SK-N-MC (cell line): ENCODE data around the gene TTBK1.

Experiments used
- DNase-seq: peaks from one replicate; pipeline ENCODE4 v3.0.0-alpha.2; 2011; ENCODE audit warnings: low read depth, low spot score
- H3K27ac ChIP-seq: fragments of 200-600 bp; sonication (generic); 2 replicates; pipeline ENCODE4 v1.5.1; 2016; ENCODE audit warnings: mixed run types
- H3K36me3 ChIP-seq: fragments of 200-600 bp; sonication (generic); 2 replicates; pipeline ENCODE4 v1.6.1; 2017; ENCODE audit warnings: antibody characterized with exemption, low read length, mixed read lengths; ENCODE audit not compliant: insufficient read depth
- H3K4me3 ChIP-seq: fragments of 200-600 bp; sonication (generic); 2 replicates; pipeline ENCODE4 v1.5.1; 2016
- H3K9ac ChIP-seq: fragments of 200-600 bp; sonication (generic); 2 replicates; pipeline ENCODE4 v1.8.0; 2017; ENCODE audit warnings: mixed run types, mixed read lengths; ENCODE audit not compliant: insufficient read length
- H3K9me3 ChIP-seq: fragments of 200-600 bp; sonication (generic); 2 replicates; pipeline ENCODE4 v1.6.1; 2017; ENCODE audit warnings: low read depth, mild to moderate bottlenecking, antibody characterized with exemption, low read length, moderate library complexity, mixed read lengths
- EZH2 ChIP-seq: fragments of 200-600 bp; sonication (generic); IDR thresholded peaks from one replicate; pipeline ENCODE4 v1.6.1; 2017; ENCODE audit warnings: antibody characterized with exemption
- FOXP2 ChIP-seq: optimal IDR thresholded peaks from 2 replicates; pipeline ENCODE3; 2011; ENCODE audit warnings: mild to moderate bottlenecking, moderate library complexity; ENCODE audit not compliant: insufficient read depth; ENCODE audit errors: extremely low read length, control extremely low read depth
- POLR2AphosphoS5 ChIP-seq: IDR thresholded peaks from 2 replicates; pipeline ENCODE4 v1.6.1; 2012; ENCODE audit warnings: mild to moderate bottlenecking, low read depth, low read length, borderline replicate concordance

TTBK1 gene

GRCh38 chr6:43263314-43264178, 20.3 kb downstream of the TTBK1 start:
- Histone ChIP-seq H3K4me3 (no peak overlapping the region), H3K9me3 (no peaks in the 10 kb centered on the region), H3K27ac (no peak overlapping the region), H3K36me3 (no peaks in the 10 kb centered on the region), H3K9ac (no peak overlapping the region)
- TF ChIP-seq EZH2, result no peak
- no peak for DNase-seq

DNA sequence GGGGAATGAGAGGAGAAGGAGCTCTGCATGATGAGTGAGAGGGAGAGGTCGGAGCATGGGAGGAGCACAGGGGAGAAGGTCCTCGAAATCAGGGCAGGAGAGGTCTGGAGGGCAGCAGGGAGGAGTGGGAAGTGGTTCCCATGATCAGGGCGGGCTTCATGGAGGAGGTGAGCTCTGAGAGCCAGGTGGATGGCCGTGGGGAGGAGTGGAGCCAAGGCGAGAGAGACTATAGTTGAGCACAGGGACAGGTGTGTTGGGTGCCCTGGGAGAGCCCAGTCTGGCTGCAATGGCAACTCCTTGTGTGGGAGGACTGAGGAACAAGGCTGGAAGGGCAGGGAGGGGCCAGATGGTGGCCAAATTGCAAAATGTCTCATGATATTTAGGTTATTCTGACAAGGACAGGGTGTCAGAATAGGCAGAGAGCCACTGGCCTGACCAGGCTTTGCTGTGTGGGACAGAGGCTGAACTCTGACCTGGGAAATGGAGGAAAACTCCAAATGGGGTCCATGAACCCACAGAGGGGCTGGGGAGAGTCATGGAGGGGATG, 21.4 kb downstream of the TTBK1 start:
- no peak for DNase-seq
- no peak overlapping the region for H3K9ac ChIP-seq
- no peaks in the 10 kb centered on the region for H3K36me3 ChIP-seq
- no peak overlapping the region for H3K4me3 ChIP-seq
- no peaks in the 10 kb centered on the region for H3K9me3 ChIP-seq
- no peak for TF ChIP-seq POLR2AphosphoS5
- no peak for TF ChIP-seq EZH2
- no peak for TF ChIP-seq FOXP2
- H3K27ac ChIP-seq, result no peak overlapping the region

DNA sequence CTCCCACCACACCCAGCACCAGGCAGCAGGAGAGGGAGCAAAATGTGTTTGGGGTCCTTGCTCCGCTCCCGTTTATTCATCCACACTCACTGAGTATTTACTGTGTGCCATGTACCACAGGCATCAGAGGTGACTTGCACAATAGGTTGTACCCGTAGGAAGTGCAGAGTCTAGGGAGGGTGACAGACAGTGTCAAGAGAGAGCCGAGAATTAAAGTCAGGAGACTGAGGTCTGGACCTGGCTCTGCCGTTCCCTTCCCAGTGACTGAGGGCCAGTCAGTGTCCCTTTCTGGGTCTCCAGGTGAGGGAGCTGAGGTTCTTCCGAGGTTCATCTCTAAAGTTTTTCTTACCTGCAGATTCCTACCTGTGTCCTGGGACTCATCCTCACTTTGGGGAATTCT, 22.3 kb downstream of the TTBK1 start:
- Histone ChIP-seq H3K4me3 (no peak overlapping the region), H3K9ac (no peak overlapping the region), H3K9me3 (no peaks in the 10 kb centered on the region), H3K27ac (no peak overlapping the region), H3K36me3 (no peaks in the 10 kb centered on the region)
- no peak for TF ChIP-seq FOXP2
- DNase-seq, result no peak

DNA sequence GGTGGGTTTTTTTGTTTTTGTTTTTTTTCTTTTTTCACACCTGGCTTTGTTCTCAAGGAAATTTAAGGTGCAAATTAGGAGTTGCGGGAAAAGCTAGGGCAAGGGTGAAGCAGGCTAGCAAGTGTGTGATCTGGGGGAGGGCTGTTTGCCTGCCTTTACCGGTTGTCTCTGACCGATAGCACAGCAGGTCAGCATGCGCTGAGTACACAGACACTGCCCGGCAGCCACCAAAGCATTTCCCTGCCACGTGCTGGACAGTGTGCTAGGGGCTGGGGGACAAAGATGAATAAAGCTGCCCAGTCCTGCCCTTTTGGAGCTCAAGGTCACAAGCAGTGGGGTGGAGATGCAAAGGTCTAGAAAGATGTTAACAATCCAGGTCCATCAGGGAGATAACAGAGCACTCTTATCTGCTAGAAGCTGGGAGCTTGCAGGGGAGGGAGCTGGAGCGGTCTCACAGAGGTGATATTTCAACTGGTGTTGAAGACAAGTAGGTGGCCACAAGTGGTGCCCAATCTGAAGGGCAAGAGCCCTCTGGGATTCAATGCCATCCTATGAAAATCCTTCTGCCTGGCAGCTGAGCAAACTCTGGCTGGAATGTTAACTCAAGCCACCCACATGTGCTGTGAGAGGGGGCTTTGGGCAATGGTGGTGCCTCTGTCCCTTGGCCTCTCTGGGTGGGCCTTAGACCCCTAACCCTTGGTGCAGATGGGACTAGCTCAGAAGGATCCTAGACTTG, 24.5 kb downstream of the TTBK1 start:
- no peak for DNase-seq
- Histone ChIP-seq H3K4me3 (no peak overlapping the region), H3K9me3 (no peaks in the 10 kb centered on the region), H3K36me3 (no peaks in the 10 kb centered on the region), H3K9ac (no peak overlapping the region), H3K27ac (peak overlapping the region; percentile 36; the same call in 1 of the 2 replicates)
- TF ChIP-seq FOXP2, result no peak
- no peak for TF ChIP-seq EZH2
- TF ChIP-seq POLR2AphosphoS5, result no peak

GRCh38 chr6:43268355-43268700, 25.0 kb downstream of the TTBK1 start:
- Histone ChIP-seq H3K9me3 (no peaks in the 10 kb centered on the region), H3K4me3 (no peak overlapping the region), H3K27ac (peak overlapping the region; percentile 36; the same call in 1 of the 2 replicates), H3K9ac (no peak overlapping the region), H3K36me3 (no peaks in the 10 kb centered on the region)
- TF ChIP-seq EZH2 (no peak), FOXP2 (no peak), POLR2AphosphoS5 (no peak)
- DNase-seq, result no peak

GRCh38 chr6:43268782-43269272, 25.5 kb downstream of the TTBK1 start:
- no peak overlapping the region for H3K9ac ChIP-seq
- H3K4me3 ChIP-seq, result no peak overlapping the region
- TF ChIP-seq FOXP2 (no peak), POLR2AphosphoS5 (no peak), EZH2 (no peak)
- H3K9me3 ChIP-seq, result no peaks in the 10 kb centered on the region
- DNase-seq, result no peak
- peak overlapping the region; percentile 36; the same call in 1 of the 2 replicates for H3K27ac ChIP-seq
- no peaks in the 10 kb centered on the region for H3K36me3 ChIP-seq

DNA sequence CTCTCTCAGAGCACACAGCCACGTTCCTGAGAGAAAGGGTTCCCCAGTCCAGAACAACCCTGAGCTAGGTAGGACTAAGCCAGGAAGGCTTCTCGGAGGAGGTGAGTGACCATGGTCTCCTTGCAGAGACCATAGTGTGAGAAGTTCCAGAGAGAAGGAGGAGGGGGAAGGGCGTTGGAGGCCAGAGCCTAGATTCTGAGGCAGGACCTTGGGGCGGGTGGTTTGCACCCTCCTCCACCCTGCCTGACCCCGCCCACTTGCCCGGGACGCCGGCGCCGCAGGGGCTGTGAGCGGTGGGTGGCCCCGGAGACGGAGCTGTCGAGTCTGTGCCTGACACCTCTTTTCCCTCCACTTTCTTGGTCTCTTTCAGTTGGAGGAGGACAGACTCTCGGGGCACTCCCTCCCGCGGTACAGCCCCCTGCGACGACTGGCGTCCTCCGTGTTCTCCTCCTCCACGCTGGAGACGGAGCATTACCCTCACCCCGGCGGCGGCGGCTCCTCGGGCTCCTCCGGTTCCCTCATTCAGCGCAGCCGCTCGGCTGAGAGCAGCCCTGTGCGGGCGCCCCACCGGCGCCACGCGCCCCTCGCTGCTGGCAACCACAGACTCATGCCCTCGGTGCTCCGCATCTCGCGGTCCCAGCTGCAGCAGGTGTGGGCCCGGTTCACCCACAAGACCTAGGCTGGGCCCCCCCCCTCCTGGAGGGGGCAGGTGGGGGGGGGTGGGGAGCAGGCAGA, 26.2 kb downstream of the TTBK1 start:
- no peak overlapping the region for H3K9ac ChIP-seq
- no peak overlapping the region for H3K27ac ChIP-seq
- no peaks in the 10 kb centered on the region for H3K9me3 ChIP-seq
- DNase-seq, result no peak
- no peaks in the 10 kb centered on the region for H3K36me3 ChIP-seq
- TF ChIP-seq POLR2AphosphoS5 (peak; percentile 57; the same call in 1 of the 2 replicates), EZH2 (no peak)
- peak overlapping the region; percentile 51 for H3K4me3 ChIP-seq

- H3K36me3 ChIP-seq, result no peaks in the 10 kb centered on the region
- no peak overlapping the region for H3K27ac ChIP-seq
- H3K9me3 ChIP-seq, result no peaks in the 10 kb centered on the region
- TF ChIP-seq EZH2 (no peak), POLR2AphosphoS5 (no peak), FOXP2 (no peak)
- no peak for DNase-seq
- H3K9ac ChIP-seq, result no peak overlapping the region
- H3K4me3 ChIP-seq, result no peak overlapping the region
Observed at GRCh38 chr6:43271103-43271815, 28.0 kb downstream of the TTBK1 start.
